Measurements from ENCODE around the gene CILP. TPM values are rescaled to one million over a fixed set of nuclear protein-coding genes. Genes with fewer than 3 reads are reported as not detected.

CILP gene
- total RNA-seq, 6 donors from 2014 or later = 1.0 to 5.2 (median 2.6) TPM

DNA sequence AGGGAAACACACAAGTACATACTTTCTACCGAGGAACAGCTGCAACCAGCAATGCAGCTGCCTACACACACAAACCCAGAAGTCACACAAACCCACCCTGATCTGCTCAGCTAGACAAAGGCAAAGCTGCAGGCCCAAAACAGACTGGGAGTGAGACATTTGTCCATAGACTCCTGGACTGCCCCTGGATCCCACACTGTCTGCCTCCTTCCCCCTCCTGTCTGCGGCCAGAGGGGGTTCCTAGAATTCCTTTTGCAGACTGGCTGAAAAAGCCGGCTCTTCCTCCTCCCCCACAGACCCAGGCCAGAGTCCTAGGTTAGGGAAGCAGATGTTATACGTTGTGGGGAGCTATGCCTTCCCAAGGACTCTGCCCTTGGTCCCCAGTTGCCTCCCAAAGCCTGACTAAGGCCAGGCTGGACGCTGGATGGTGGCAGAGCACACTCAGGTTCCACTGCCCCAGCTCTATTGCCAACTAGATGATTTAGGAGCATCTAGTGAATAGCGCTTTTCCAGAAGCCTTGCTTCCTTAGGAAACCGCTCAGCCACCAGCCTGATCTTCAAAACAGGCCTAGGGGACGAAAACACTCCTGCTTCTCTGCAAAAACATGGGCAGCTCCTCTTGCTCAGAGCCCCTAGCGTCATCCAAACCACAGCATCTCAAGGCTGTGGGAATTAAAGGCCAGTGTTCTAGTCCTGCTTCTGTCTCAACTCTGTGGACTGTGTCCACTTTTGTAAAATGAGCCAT, 37.4 kb upstream of the CILP start:
- ATAC-seq (ENCODE audit: low FRiP score in 2 of 2) (no peak), DNase-seq (no peak)
- H3K4me1 ChIP-seq = no peaks in the 10 kb centered on the region
- WGBS, 2 donors = 79 to 87% methylated on average over 5 to 9 of the region's 9 CpGs
- H3K4me3 ChIP-seq = no peak overlapping the region
- H3K36me3 ChIP-seq = no peaks in the 10 kb centered on the region
- TF ChIP-seq, protein P1, sequence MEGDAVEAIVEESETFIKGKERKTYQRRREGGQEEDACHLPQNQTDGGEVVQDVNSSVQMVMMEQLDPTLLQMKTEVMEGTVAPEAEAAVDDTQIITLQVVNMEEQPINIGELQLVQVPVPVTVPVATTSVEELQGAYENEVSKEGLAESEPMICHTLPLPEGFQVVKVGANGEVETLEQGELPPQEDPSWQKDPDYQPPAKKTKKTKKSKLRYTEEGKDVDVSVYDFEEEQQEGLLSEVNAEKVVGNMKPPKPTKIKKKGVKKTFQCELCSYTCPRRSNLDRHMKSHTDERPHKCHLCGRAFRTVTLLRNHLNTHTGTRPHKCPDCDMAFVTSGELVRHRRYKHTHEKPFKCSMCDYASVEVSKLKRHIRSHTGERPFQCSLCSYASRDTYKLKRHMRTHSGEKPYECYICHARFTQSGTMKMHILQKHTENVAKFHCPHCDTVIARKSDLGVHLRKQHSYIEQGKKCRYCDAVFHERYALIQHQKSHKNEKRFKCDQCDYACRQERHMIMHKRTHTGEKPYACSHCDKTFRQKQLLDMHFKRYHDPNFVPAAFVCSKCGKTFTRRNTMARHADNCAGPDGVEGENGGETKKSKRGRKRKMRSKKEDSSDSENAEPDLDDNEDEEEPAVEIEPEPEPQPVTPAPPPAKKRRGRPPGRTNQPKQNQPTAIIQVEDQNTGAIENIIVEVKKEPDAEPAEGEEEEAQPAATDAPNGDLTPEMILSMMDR (IDR thresholded peaks at IDR 0.05) = no peak
- no peak for TF ChIP-seq POLR2AphosphoS5 (IDR thresholded peaks at IDR 0.05)
- TF ChIP-seq EP300 (IDR thresholded peaks at IDR 0.05) = no peak
- TF ChIP-seq POLR2A (IDR thresholded peaks at IDR 0.05) = no peak
- no peaks in the 10 kb centered on the region for H3K27me3 ChIP-seq
- no peaks in the 10 kb centered on the region for H3K9me3 ChIP-seq
- H3K27ac ChIP-seq = no peak overlapping the region

DNA sequence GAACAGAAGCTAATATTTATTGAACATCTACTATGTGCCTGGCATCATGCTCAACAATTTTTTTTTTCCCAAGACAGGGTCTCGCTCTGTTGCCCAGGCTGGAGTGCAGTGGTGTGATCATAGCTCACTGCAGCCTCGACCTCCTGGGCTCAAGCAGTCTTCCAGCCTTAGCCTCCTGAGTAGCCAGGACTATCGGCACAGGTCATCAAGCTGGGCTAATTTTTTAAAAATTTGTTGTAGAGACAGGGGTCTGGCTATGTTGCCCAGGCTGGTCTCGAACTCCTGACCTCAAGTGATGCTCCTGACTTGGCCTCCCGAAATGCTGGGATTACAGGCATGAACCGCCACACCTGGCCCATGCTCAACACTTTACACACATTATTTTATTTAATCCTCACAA, 35.7 kb upstream of the CILP start:
- no peak overlapping the region for H3K27ac ChIP-seq
- 95 to 97% methylated on average over 6 of the region's 6 CpGs for WGBS, 2 donors
- H3K4me1 ChIP-seq = no peaks in the 10 kb centered on the region

DNA sequence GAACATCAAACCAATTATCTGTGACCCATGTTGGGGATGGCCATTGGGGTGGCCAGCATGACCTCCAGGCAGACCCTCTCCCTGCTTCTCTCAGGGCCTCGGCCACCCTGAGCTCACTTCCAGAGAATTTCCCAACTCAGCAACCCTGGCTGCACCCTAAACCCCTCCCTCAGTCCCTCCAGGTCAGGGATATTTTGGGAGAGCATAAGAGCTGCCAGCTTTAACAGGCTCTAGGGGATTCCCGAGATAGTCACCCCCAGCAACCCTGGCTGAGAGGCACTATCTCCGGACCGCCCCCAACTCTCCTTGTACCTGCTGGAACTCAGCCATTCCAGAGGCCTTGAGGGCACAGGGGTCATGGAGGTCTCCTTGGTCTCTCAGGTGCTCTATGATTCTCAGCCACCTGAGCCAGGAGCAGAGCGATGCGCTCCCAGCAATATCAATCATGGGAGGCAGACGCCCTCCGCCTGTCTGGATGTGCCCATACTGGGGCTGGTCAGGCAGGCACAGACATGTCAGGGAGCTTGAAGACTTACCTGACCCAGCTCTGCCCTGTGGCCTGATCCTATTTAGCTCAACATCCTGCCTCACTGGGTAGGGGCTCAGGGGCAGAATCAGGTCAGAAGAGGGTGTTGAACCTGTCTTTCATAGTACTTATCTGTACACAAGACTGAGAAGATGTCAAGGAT, 34.9 kb upstream of the CILP start:
- H3K4me3 ChIP-seq = no peak overlapping the region
- 86 to 94% methylated on average over 1 to 8 of the region's 8 CpGs for WGBS, 2 donors
- H3K4me1 ChIP-seq = no peaks in the 10 kb centered on the region
- H3K36me3 ChIP-seq = no peaks in the 10 kb centered on the region
- no peaks in the 10 kb centered on the region for H3K27me3 ChIP-seq
- no peaks in the 10 kb centered on the region for H3K9me3 ChIP-seq
- DNase-seq (no peak), ATAC-seq (ENCODE audit: low FRiP score in 2 of 2) (peak in 1 of 2 donors; percentile 12)
- TF ChIP-seq, protein P1 (IDR thresholded peaks at IDR 0.05) = no peak
- no peak for TF ChIP-seq POLR2A (IDR thresholded peaks at IDR 0.05)
- TF ChIP-seq EP300 (IDR thresholded peaks at IDR 0.05) = no peak
- no peak for TF ChIP-seq POLR2AphosphoS5 (IDR thresholded peaks at IDR 0.05)
- H3K27ac ChIP-seq = peak overlapping the region in 2 of 4 donors; percentile 15 to 37

More for the DNA sequence above, 35.7 kb upstream of the CILP start:
- Histone ChIP-seq H3K27me3 (no peaks in the 10 kb centered on the region), H3K36me3 (no peaks in the 10 kb centered on the region), H3K4me3 (no peak overlapping the region), H3K9me3 (no peaks in the 10 kb centered on the region)
- ATAC-seq (ENCODE audit: low FRiP score in 2 of 2) (no peak), DNase-seq (no peak)
- TF ChIP-seq POLR2A (IDR thresholded peaks at IDR 0.05) (no peak), EP300 (IDR thresholded peaks at IDR 0.05) (no peak), POLR2AphosphoS5 (IDR thresholded peaks at IDR 0.05) (no peak)
- TF ChIP-seq, protein P1 (IDR thresholded peaks at IDR 0.05) = no peak

DNA sequence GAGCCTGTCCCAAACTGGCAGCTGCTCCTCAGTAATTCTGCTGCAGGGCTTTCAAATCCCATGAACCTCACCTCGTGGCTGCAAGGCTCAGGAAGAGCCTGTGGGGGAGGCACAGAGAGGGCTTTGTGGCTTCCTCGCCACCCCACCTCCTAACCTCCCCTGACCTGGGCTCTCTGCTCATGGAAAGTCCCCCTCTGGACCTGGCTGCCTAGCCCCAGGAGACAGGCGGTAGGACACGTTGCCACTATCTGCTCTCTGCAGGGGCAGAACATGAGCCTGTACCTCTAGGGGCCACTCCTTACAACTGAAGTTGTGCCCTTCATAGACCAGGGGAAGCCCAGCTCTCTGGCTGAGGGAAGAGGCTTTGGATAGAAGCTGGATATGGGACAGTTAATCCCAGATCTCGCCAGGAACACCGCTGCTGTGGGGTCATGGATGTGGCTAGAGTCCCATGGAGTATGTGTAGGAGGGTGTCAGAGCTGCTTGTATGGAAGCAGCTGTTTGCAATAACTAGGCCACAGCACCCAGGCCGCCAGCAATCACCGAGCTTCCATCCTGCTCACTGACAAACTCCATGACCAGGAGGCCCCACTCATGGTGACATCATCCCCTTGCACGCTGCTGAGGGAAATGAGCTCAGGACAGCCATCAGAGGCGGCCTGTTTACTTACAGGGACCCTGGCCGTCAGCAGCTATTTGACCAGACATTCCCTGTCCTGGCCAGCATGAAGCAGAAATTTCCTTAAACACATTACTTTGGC, 34.0 kb upstream of the CILP start:
- no peaks in the 10 kb centered on the region for H3K4me1 ChIP-seq
- H3K36me3 ChIP-seq = no peaks in the 10 kb centered on the region
- H3K27ac ChIP-seq = peak overlapping the region in 2 of 4 donors; percentile 15 to 37
- 80 to 84% methylated on average over 9 to 11 of the region's 11 CpGs for WGBS, 2 donors
- TF ChIP-seq POLR2AphosphoS5 (IDR thresholded peaks at IDR 0.05) (no peak), EP300 (IDR thresholded peaks at IDR 0.05) (no peak), POLR2A (IDR thresholded peaks at IDR 0.05) (no peak)
- TF ChIP-seq, protein P1 (IDR thresholded peaks at IDR 0.05) = no peak
- ATAC-seq (ENCODE audit: low FRiP score in 2 of 2) = peak; percentile 34 to 91
- H3K27me3 ChIP-seq = no peaks in the 10 kb centered on the region
- H3K9me3 ChIP-seq = no peaks in the 10 kb centered on the region
- DNase-seq = peak in 1 of 2 donors; percentile 22
- no peak overlapping the region for H3K4me3 ChIP-seq
